ENCODE data around the gene CFTR.

CFTR gene

DNA sequence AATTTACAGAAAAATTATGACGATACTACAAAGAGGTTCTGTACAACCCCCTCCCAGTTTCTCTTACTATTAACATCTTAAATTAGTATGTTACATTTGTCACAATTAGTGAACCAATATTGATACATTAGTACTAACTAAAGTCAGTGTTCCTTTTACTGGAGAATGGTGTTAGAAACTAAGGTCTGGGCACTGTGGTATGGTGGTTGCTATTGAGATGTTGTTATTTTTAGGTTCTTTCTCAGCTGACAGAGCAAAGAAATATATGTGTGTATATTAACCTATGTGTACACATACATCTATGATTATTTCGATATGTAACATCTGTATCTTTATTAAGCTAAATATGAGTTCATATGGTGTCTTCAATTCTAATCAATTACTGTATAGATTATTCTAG, 11.7 kb upstream of the CFTR start (continued):
- TF ChIP-seq, protein P1, sequence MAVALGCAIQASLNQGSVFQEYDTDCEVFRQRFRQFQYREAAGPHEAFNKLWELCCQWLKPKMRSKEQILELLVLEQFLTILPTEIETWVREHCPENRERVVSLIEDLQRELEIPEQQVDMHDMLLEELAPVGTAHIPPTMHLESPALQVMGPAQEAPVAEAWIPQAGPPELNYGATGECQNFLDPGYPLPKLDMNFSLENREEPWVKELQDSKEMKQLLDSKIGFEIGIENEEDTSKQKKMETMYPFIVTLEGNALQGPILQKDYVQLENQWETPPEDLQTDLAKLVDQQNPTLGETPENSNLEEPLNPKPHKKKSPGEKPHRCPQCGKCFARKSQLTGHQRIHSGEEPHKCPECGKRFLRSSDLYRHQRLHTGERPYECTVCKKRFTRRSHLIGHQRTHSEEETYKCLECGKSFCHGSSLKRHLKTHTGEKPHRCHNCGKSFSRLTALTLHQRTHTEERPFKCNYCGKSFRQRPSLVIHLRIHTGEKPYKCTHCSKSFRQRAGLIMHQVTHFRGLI (tag by site-specific recombination; IDR thresholded peaks at IDR 0.05) = no peak
- TF ChIP-seq, protein P2, sequence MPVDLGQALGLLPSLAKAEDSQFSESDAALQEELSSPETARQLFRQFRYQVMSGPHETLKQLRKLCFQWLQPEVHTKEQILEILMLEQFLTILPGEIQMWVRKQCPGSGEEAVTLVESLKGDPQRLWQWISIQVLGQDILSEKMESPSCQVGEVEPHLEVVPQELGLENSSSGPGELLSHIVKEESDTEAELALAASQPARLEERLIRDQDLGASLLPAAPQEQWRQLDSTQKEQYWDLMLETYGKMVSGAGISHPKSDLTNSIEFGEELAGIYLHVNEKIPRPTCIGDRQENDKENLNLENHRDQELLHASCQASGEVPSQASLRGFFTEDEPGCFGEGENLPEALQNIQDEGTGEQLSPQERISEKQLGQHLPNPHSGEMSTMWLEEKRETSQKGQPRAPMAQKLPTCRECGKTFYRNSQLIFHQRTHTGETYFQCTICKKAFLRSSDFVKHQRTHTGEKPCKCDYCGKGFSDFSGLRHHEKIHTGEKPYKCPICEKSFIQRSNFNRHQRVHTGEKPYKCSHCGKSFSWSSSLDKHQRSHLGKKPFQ (tag by site-specific recombination; IDR thresholded peaks at IDR 0.05) = no peak
- TF ChIP-seq, protein P3, sequence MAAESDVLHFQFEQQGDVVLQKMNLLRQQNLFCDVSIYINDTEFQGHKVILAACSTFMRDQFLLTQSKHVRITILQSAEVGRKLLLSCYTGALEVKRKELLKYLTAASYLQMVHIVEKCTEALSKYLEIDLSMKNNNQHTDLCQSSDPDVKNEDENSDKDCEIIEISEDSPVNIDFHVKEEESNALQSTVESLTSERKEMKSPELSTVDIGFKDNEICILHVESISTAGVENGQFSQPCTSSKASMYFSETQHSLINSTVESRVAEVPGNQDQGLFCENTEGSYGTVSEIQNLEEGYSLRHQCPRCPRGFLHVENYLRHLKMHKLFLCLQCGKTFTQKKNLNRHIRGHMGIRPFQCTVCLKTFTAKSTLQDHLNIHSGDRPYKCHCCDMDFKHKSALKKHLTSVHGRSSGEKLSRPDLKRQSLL (tag by site-specific recombination; IDR thresholded peaks at IDR 0.05) = no peak
- no peak for TF ChIP-seq SALL2 (tag by site-specific recombination; IDR thresholded peaks at IDR 0.05; ENCODE audit: borderline replicate concordance)
- no peak for TF ChIP-seq ZNF138 (tag by site-specific recombination; IDR thresholded peaks at IDR 0.05; ENCODE audit: borderline replicate concordance)

DNA sequence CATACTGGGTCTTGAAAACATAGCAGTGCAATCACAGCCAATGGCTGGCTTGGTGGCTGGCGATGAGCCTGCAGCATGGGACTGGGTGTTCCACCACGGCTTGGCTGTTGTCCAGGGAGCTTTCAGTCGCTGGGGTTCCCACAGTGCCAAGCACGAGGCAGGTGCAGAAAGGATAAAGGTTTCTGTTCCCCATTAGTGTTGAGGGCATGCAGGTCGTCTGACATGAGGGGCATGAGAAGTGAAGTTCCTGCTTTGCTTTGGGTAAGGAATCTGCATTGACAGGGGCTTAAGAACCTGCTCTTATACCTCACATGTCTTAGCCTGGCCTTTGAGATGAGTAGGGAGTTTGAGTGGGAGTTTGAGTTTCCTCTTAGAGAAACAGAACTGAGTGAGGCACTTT, 9.0 kb upstream of the CFTR start:
- ChIA-PET CTCF (interaction anchor here (1.2 kb wide), 1 partner anchor 12 kb away, joined by 5 read pairs; no protein-coding TSS in a partner anchor), POLR2A (no interaction called here)
- Histone ChIP-seq H3K27ac (ENCODE audit: extremely low read depth, low read depth, low read length) (no peak overlapping the region), H3K4me3 (ENCODE audit: low read depth, low read length) (no peak overlapping the region), H3K36me3 (ENCODE audit: control insufficient read depth in 2 of 2, insufficient read depth in 1 of 2, low read length in 2 of 2) (no peaks in the 10 kb centered on the region), H3K4me1 (ENCODE audit: control insufficient read depth, insufficient read depth, low read length) (no peaks in the 10 kb centered on the region), H3K9me3 (ENCODE audit: control insufficient read depth, insufficient read depth, low read depth, low read length) (no peaks in the 10 kb centered on the region)
- TF ChIP-seq MYNN (tag by site-specific recombination; IDR thresholded peaks at IDR 0.05; ENCODE audit: borderline replicate concordance) = no peak
- no peak for TF ChIP-seq ZNF311 (tag by site-specific recombination; IDR thresholded peaks at IDR 0.05; ENCODE audit: borderline replicate concordance)
- TF ChIP-seq SETDB1 (IDR thresholded peaks at IDR 0.05; ENCODE audit: insufficient read length, low read length) = no peak
- TF ChIP-seq ZNF133 (tag by site-specific recombination; IDR thresholded peaks at IDR 0.05) = no peak
- TF ChIP-seq, protein P4, sequence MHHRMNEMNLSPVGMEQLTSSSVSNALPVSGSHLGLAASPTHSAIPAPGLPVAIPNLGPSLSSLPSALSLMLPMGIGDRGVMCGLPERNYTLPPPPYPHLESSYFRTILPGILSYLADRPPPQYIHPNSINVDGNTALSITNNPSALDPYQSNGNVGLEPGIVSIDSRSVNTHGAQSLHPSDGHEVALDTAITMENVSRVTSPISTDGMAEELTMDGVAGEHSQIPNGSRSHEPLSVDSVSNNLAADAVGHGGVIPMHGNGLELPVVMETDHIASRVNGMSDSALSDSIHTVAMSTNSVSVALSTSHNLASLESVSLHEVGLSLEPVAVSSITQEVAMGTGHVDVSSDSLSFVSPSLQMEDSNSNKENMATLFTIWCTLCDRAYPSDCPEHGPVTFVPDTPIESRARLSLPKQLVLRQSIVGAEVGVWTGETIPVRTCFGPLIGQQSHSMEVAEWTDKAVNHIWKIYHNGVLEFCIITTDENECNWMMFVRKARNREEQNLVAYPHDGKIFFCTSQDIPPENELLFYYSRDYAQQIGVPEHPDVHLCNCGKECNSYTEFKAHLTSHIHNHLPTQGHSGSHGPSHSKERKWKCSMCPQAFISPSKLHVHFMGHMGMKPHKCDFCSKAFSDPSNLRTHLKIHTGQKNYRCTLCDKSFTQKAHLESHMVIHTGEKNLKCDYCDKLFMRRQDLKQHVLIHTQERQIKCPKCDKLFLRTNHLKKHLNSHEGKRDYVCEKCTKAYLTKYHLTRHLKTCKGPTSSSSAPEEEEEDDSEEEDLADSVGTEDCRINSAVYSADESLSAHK (tag by site-specific recombination; IDR thresholded peaks at IDR 0.05) = no peak
- TF ChIP-seq ZNF701 (tag by site-specific recombination; IDR thresholded peaks at IDR 0.05) = no peak
- no peak for TF ChIP-seq ZNF530 (tag by site-specific recombination; IDR thresholded peaks at IDR 0.05; ENCODE audit: low read depth)
- TF ChIP-seq, protein P5, sequence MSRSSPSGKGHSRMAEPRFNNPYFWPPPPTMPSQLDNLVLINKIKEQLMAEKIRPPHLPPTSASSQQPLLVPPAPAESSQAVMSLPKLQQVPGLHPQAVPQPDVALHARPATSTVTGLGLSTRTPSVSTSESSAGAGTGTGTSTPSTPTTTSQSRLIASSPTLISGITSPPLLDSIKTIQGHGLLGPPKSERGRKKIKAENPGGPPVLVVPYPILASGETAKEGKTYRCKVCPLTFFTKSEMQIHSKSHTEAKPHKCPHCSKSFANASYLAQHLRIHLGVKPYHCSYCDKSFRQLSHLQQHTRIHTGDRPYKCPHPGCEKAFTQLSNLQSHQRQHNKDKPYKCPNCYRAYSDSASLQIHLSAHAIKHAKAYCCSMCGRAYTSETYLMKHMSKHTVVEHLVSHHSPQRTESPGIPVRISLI (tag by site-specific recombination; IDR thresholded peaks at IDR 0.05) = no peak
- TF ChIP-seq, protein P6, sequence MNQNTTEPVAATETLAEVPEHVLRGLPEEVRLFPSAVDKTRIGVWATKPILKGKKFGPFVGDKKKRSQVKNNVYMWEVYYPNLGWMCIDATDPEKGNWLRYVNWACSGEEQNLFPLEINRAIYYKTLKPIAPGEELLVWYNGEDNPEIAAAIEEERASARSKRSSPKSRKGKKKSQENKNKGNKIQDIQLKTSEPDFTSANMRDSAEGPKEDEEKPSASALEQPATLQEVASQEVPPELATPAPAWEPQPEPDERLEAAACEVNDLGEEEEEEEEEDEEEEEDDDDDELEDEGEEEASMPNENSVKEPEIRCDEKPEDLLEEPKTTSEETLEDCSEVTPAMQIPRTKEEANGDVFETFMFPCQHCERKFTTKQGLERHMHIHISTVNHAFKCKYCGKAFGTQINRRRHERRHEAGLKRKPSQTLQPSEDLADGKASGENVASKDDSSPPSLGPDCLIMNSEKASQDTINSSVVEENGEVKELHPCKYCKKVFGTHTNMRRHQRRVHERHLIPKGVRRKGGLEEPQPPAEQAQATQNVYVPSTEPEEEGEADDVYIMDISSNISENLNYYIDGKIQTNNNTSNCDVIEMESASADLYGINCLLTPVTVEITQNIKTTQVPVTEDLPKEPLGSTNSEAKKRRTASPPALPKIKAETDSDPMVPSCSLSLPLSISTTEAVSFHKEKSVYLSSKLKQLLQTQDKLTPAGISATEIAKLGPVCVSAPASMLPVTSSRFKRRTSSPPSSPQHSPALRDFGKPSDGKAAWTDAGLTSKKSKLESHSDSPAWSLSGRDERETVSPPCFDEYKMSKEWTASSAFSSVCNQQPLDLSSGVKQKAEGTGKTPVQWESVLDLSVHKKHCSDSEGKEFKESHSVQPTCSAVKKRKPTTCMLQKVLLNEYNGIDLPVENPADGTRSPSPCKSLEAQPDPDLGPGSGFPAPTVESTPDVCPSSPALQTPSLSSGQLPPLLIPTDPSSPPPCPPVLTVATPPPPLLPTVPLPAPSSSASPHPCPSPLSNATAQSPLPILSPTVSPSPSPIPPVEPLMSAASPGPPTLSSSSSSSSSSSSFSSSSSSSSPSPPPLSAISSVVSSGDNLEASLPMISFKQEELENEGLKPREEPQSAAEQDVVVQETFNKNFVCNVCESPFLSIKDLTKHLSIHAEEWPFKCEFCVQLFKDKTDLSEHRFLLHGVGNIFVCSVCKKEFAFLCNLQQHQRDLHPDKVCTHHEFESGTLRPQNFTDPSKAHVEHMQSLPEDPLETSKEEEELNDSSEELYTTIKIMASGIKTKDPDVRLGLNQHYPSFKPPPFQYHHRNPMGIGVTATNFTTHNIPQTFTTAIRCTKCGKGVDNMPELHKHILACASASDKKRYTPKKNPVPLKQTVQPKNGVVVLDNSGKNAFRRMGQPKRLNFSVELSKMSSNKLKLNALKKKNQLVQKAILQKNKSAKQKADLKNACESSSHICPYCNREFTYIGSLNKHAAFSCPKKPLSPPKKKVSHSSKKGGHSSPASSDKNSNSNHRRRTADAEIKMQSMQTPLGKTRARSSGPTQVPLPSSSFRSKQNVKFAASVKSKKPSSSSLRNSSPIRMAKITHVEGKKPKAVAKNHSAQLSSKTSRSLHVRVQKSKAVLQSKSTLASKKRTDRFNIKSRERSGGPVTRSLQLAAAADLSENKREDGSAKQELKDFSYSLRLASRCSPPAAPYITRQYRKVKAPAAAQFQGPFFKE (tag by site-specific recombination; IDR thresholded peaks at IDR 0.05; ENCODE audit: borderline replicate concordance) = no peak
- TF ChIP-seq ZNF596 (tag by site-specific recombination; IDR thresholded peaks at IDR 0.05) = no peak
- TF ChIP-seq ZNF416 (tag by site-specific recombination; IDR thresholded peaks at IDR 0.05) = no peak
- no peak for TF ChIP-seq ZNF366 (tag by site-specific recombination; conservative IDR thresholded peaks at IDR 0.05)
- TF ChIP-seq ZNF335 (tag by site-specific recombination; conservative IDR thresholded peaks at IDR 0.05) = no peak
